Stimulated activated CD8-positive, alpha-beta memory T cell treated with anti-CD3 and anti-CD28 coated beads, Interleukin-4, amount 100 ng/mL, for 48 hours (primary cell): ENCODE measurements around the gene NBEAL2.

ENCODE experiments used
- DNase-seq: peaks from one replicate; pipeline ENCODE4 v3.0.0-alpha.2; 2020

Gene NBEAL2

DNA sequence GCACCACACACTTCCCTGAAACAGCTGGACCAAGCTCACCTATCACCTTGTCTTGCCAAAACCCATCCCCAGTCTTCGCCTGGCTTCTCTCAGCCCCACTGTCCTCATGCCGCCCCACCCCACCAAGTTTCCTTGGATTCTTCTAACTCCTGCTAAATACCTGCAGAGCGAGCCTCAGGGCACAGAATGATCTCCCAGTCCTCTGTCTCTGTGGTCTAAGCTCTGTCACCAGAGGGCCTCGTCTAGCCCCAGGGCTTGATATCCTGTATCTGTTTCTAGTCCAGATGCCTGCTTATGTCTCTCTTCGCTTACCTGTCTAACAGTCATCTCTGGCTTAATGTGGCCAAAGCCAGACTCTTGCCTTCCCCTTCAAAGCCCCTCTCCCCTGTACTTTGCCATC lies 12.7 kb upstream of the NBEAL2 start:
- DNase-seq: no peak

DNA sequence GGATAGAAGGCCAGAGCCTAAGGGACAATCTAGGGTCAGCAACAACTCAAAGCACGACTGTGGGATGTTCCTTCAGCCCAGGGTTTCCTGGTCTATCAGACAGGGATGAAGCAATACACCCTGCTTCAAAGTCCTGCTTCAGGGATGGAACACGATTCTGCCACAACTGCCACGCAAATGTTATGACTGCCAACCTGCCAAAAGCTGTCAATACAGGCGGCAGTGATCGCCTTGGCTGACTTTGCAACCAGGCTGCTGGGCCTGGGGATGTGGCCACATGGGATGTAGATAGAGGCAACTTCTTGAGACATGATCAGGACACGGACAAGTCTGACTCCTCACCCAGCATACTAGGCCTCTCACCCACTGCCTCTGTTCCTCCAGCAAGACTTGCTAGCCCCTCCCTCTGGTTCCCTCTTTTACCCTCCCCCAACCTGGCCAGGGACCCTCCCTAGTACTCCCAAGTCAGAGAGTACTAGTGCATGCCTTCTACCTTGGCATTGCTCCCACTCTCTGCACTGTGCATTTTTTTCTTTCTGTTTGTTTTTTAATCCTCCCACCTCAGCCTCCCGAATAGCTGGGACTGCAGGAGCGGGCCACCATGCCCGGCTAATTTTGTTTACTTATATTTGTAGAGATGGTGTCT lies 10.6 kb upstream of the NBEAL2 start:
- no peak for DNase-seq

- DNase-seq: no peak
These were observed 8.9 kb upstream of the NBEAL2 start for GRCh38 chr3:46970391-46971091.

DNA sequence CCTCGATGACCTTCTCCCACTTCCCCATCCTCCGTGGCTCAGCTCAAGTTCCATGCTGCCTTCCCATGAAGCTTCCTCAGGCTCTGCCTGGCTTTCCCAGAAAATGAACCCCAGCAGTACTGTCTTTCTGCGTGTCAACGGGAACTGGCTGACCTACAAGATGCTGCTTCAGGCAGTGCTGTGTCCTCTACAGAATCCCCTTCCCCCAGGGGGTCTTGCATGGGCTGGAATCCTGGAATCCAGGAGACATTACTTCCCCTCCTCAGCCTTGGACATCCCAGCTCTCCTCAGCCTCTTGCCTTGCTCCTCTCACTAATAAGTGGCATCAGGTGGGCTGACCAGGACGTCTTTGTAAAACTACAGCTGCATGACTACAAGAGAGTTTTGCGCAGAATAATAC lies 8.3 kb upstream of the NBEAL2 start:
- no peak for DNase-seq

DNA sequence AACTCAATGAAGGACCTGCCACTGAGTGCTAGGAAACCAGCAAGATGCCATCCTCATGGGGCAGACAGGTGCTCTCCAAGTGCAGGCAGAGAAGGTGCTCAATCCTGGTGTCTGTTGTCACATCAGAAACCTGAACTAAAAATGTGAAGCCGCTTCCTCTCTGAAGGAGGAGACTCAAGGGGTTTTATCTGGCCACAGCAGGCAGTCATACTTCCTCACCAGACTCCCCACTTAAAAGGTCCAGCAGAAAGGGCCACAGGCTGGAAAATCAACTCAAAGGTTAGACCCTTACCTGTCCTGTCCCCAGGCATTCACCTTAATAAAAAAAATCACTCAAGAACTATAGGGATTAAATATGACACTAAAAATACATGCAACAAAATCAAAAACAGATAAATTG lies 7.7 kb upstream of the NBEAL2 start:
- no peak for DNase-seq

- DNase-seq: no peak
These were observed 7.1 kb upstream of the NBEAL2 start for GRCh38 chr3:46972396-46972795.

GRCh38 chr3:46974421-46975171 lies 4.9 kb upstream of the NBEAL2 start:
- DNase-seq: no peak

DNA sequence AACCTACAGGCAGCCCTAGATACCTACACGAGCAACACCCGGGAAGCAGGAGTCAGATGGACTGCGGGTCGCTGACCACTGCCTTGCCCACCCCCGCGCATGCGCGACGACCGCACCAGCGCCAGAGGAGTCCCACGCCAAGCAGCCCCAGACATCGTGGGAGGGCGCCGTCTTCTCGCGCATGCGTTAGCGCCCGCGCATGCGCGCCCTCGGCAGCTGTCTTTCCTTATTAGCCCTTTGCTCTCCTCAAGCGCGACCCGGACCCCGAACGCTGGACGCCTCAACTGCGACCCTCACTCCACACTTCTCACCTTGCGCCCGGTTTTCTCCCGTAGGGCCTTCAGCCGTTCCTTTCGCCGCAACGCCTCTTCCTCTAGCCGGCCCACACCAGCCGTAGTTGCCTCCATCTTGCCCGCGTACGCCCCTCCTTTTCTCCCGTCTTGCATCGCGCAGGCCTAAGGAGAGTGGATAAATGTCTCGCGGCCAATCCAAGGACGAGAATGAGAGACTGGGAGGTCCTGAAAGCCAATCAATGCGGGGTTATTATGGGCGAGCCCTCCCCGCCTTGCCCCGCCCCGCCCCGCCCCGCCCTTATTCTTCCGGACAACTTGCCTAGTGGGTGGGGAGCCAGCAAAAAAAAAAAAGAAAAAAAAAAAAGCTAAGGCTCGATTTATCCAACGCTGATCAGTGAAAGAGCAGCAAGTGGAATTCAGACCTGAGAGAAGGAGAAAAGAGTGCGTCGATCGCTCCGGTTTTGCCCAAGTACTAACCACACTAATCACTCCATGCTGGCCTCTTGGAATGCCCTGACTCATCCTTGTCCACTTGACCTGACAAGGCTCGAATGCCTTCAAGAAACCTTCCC lies 2.9 kb upstream of the NBEAL2 start, which contains the start of gene CCDC12:
TSS of gene CCDC12 (minus strand) at position 420 of the 865 bp plus-strand sequence. CDS start at position 407, 13 bp downstream.
- DNase-seq: peak; percentile 93

GRCh38 chr3:46977811-46978195 lies 1.7 kb upstream of the NBEAL2 start:
- no peak for DNase-seq

DNA sequence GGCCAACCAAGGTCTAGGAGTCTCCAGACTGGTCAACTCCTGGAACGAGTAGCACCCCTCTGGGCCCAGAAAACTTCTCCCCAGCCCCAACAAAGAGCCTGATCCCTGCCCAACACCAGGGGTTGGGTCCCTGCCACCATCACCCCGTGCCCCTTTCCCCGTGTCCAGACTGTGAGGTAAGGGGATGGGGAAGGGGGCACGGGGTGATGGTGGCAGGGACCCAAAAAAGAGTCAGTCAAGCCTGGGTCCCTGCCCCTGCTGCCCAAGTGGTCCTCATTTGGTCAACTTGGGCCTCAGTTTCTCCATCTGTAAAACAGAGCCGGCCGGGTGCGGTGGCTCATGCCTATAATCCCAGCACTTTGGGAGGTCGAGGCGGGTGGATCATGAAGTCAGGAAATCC lies 1.1 kb upstream of the NBEAL2 start:
- no peak for DNase-seq

DNA sequence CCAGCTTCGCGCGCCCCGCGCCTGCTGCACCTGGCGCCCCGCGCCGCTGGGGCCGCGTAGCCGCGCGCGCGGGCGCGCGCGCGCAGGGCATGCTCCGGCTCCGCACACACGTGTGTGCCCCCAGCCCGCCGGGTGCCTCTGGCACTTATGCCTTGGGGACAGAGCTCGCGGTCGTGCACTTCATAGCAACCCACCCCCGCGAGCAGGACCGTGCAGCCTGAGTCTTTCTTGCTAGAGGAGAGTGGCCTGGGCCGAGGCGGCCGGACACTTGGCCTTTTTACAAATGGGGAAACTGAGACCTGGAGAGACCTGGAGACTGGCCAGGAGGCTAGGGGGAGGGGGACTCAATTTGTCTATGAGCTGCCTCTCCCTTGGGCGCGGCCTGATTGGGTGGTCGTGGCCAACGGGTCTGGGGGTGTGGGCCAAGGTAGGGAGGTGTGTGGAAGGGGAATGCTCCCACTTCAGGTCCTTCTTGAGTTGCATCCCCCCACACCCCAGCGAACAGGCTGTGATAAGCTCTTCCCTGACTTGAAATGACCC lies 562 bp downstream of the NBEAL2 start:
- DNase-seq: no peak

DNA sequence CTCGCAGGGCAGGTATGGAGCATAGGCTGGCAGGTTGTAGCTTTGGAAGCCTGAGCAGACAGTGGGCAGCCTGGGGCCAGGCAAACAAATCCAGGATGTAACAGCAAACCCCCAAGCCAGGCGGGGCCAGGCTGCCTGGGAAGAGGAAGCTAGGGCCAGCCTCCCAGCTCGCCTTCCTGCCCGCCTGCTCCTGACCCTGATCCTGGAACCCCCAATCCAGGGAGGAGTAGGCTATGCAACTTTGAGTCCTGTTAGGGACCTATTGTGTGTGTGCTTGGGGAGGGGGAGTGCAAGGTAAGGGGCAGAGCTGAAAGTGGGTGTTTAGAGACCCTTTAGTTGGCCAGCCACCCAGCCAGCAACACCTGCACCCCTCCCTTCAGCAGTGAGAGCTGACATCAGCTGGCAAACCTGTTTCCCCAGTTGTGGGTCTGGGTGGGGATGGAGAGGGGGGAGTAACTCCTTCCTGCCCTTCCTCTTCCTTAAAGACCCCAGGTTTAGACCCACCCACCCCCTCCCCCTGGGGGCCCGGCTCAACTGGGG lies 2.5 kb downstream of the NBEAL2 start:
- DNase-seq: no peak

DNA sequence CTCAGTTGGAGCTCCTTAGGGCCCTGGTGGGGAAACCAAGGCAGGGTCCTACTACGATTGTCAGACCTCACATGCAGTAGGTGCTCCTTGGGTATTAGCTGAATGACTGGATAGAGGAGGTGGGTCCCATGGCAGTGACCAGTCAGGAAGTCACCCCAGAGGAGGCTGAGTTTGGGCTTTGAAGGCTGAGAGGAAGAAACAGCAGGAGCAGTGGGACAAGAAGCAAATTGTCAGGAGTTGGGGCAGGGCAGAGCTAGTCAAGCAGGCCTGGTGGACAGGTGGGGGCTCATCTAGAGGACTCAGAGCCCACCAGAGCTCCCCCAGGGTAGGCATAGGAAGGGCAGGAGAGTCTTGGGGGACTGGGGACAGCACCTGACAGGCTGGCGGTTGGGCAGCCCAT lies 3.1 kb downstream of the NBEAL2 start:
- DNase-seq: no peak

- DNase-seq: no peak
These were observed 5.4 kb downstream of the NBEAL2 start for GRCh38 chr3:46984591-46985459.

DNA sequence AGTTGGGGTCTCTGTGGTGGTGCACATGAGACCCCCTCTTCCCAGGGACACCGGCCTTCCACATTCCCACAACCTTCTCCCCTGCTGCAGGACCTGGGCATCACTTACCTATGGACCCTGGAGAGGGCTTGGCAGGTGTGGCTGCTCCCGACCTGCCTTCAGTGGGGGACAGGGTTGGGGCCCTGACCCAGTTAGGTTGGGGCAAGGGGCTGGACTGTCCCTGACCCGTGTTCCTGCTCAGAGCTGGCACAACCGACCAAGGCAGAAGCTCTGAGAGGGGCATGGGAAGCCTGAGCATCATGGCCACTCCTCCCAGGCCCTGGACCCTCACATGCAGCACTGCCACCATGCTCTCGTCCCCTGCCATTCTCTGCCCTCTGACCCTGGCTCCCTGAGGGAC lies 6.1 kb downstream of the NBEAL2 start:
- no peak for DNase-seq

GRCh38 chr3:46986055-46986730 lies 6.7 kb downstream of the NBEAL2 start:
- no peak for DNase-seq

- DNase-seq: no peak
These were observed 7.4 kb downstream of the NBEAL2 start for GRCh38 chr3:46986782-46987310.

DNA sequence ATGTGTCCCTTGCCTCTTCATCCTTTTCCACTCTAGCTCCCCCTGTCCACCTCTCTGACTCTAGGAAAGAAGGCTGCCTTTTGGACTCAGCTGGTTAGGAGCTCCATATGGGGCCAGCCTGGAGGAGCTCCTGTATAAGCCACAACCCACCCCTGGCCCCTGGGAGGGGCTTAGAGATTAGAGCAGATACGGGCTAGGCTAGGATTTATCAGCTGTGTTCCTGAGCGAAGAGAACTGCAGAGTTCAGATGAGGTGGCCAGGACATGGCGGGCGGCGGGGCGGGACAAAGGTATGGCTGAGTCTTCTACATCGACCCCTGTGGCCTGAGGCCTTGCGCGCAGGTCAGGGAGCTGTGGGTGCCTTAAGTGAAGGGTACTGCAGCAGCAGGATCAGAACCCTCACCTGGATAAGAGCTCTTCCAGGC lies 7.9 kb downstream of the NBEAL2 start:
- no peak for DNase-seq

GRCh38 chr3:46987743-46988401 lies 8.4 kb downstream of the NBEAL2 start:
- peak; percentile 87 for DNase-seq

GRCh38 chr3:46988616-46989015 lies 9.2 kb downstream of the NBEAL2 start:
- no peak for DNase-seq
